Measurements from ENCODE around the gene NR1H2. TPM values are rescaled to one million over a fixed set of nuclear protein-coding genes. Genes with fewer than 3 reads are reported as not detected.

Gene NR1H2
- total RNA-seq, 1 donor from 2014 or later = 29.1 TPM

GRCh38 chr19:50413096-50413495 lies 36.8 kb downstream of the NR1H2 start:
- TF ChIP-seq, protein P1, sequence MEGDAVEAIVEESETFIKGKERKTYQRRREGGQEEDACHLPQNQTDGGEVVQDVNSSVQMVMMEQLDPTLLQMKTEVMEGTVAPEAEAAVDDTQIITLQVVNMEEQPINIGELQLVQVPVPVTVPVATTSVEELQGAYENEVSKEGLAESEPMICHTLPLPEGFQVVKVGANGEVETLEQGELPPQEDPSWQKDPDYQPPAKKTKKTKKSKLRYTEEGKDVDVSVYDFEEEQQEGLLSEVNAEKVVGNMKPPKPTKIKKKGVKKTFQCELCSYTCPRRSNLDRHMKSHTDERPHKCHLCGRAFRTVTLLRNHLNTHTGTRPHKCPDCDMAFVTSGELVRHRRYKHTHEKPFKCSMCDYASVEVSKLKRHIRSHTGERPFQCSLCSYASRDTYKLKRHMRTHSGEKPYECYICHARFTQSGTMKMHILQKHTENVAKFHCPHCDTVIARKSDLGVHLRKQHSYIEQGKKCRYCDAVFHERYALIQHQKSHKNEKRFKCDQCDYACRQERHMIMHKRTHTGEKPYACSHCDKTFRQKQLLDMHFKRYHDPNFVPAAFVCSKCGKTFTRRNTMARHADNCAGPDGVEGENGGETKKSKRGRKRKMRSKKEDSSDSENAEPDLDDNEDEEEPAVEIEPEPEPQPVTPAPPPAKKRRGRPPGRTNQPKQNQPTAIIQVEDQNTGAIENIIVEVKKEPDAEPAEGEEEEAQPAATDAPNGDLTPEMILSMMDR (IDR thresholded peaks at IDR 0.05; ENCODE audit: unreplicated experiment) = no peak
- Mint-ChIP-seq H3K27me3 (no peaks in the 10 kb centered on the region), H3K4me3 (ENCODE audit: low read depth) (no peak overlapping the region), H3K36me3 (ENCODE audit: insufficient read depth) (peaks cover 8% of the 10 kb centered on the region), H3K27ac (peak overlapping the region; percentile 74), H3K4me1 (ENCODE audit: low read depth) (no peaks in the 10 kb centered on the region), H3K9me3 (ENCODE audit: low read depth) (no peaks in the 10 kb centered on the region)
- DNase-seq (ENCODE audit: low spot score, unreplicated experiment) = no peak

DNA sequence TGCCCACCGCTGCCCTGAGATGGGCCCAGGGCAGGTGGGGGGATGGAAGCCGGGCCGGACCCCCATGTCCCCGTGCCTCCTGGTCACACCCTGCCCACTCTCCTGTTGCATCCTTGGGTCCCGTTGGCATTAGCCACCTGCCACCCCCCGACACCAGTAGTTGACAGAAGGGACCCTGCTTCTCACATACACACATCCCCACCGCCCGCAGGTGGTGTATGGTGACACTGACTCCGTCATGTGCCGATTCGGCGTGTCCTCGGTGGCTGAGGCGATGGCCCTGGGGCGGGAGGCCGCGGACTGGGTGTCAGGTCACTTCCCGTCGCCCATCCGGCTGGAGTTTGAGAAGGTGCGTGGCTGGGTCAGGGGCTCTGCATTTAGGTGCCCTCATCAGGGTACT lies 37.3 kb downstream of the NR1H2 start:
- Mint-ChIP-seq H3K4me3 (ENCODE audit: low read depth) (no peak overlapping the region), H3K27ac (no peak overlapping the region), H3K27me3 (peaks cover 3% of the 10 kb centered on the region), H3K4me1 (ENCODE audit: low read depth) (peaks cover 3% of the 10 kb centered on the region), H3K36me3 (ENCODE audit: insufficient read depth) (peaks cover 8% of the 10 kb centered on the region), H3K9me3 (ENCODE audit: low read depth) (no peaks in the 10 kb centered on the region)
- TF ChIP-seq, protein P1 (IDR thresholded peaks at IDR 0.05; ENCODE audit: unreplicated experiment) = no peak
- no peak for DNase-seq (ENCODE audit: low spot score, unreplicated experiment)

DNA sequence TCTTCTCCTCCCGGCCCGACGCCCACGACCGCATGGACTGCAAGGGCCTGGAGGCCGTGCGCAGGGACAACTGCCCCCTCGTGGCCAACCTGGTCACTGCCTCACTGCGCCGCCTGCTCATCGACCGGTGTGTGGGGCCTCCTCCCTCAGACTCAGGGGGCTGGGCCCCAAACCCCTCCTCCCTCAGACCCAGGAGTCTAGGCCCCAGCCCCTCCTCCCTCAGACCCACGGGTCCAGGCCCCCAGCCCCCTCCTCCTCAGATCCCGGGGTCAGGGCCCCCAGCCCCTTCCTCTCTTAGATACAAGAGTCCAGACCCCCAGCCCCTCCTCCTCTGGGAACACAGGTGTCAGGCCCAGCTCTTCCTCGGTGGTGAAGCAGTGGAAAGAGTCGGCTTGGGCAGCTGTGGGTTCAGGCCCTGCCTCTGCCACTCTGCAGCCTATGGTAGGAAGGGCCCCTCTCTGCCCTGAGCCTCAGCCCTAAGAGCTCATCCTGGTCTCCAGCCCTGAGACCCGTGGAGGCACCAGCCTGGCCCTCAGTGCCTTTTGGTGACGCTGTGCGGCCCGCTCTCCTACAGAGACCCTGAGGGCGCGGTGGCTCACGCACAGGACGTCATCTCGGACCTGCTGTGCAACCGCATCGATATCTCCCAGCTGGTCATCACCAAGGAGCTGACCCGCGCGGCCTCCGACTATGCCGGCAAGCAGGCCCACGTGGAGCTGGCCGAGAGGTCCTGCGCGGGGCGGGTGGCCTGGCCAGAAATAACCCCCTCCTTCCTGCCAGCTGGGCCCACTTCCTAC lies 38.8 kb downstream of the NR1H2 start:
- Mint-ChIP-seq H3K4me3 (ENCODE audit: low read depth) (no peak overlapping the region), H3K27me3 (peaks cover 14% of the 10 kb centered on the region), H3K27ac (no peak overlapping the region), H3K9me3 (ENCODE audit: low read depth) (no peaks in the 10 kb centered on the region), H3K36me3 (ENCODE audit: insufficient read depth) (peaks cover 4% of the 10 kb centered on the region), H3K4me1 (ENCODE audit: low read depth) (peaks cover 9% of the 10 kb centered on the region)
- DNase-seq (ENCODE audit: low spot score, unreplicated experiment) = peak; percentile 88
- TF ChIP-seq, protein P1 (IDR thresholded peaks at IDR 0.05; ENCODE audit: unreplicated experiment) = peak; percentile 95

- DNase-seq (ENCODE audit: low spot score, unreplicated experiment) = no peak
- H3K9me3 Mint-ChIP-seq (ENCODE audit: low read depth) = no peaks in the 10 kb centered on the region
- no peak overlapping the region for H3K27ac Mint-ChIP-seq
- peaks cover 9% of the 10 kb centered on the region for H3K4me1 Mint-ChIP-seq (ENCODE audit: low read depth)
- TF ChIP-seq, protein P1 (IDR thresholded peaks at IDR 0.05; ENCODE audit: unreplicated experiment) = no peak
- H3K36me3 Mint-ChIP-seq (ENCODE audit: insufficient read depth) = peaks cover 4% of the 10 kb centered on the region
- no peak overlapping the region for H3K4me3 Mint-ChIP-seq (ENCODE audit: low read depth)
- peaks cover 19% of the 10 kb centered on the region for H3K27me3 Mint-ChIP-seq
These were observed 39.4 kb downstream of the NR1H2 start for GRCh38 chr19:50415661-50416033.

DNA sequence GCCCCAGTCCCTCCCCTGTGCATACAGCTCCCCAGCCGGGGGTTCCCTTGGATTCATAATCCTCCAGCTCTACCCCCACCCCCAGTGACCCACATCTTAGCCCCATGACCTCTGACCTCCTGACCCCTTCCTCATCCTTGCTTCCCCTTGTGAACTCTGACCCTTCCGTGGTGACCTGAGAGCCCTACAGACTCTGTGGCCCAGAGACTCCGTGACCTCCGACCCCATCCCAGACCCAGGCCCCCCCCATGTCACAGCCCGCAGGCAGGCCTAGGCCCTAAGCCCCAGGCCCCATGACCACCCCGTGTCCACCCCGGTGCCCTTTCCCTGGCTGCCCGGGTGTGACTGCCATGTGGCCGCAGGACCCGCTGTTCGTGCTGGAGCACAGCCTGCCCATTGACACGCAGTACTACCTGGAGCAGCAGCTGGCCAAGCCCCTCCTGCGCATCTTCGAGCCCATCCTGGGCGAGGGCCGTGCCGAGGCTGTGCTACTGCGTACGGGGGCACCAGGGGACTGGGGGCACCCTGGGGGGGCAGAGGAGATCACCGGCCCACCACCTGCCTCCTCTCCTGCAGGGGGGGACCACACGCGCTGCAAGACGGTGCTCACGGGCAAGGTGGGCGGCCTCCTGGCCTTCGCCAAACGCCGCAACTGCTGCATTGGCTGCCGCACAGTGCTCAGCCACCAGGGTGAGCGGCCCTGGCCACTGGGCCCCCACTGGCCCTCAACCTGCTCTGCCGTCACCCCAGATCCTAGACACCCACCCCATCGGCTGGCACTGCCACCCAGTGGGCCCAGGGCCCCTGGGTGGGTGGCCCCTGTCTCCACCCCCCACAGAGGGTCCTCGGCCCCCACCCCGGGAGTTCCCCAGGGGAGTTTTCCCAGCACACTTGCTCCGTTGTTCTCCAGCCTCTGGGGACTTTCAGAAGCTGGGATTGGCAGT lies 40.0 kb downstream of the NR1H2 start:
- Mint-ChIP-seq H3K27me3 (peaks cover 23% of the 10 kb centered on the region), H3K27ac (no peak overlapping the region), H3K9me3 (ENCODE audit: low read depth) (no peaks in the 10 kb centered on the region), H3K4me1 (ENCODE audit: low read depth) (peaks cover 9% of the 10 kb centered on the region), H3K4me3 (ENCODE audit: low read depth) (no peak overlapping the region), H3K36me3 (ENCODE audit: insufficient read depth) (peaks cover 3% of the 10 kb centered on the region)
- no peak for DNase-seq (ENCODE audit: low spot score, unreplicated experiment)
- TF ChIP-seq, protein P1 (IDR thresholded peaks at IDR 0.05; ENCODE audit: unreplicated experiment) = no peak
